Measurements from ENCODE around the gene CENPX. TPM values are rescaled to one million over a fixed set of nuclear protein-coding genes. Genes with fewer than 3 reads are reported as not detected.

CENPX gene
- total RNA-seq, 4 donors from 2014 or later, result 46.0 to 74.0 (median 57.5) TPM

DNA sequence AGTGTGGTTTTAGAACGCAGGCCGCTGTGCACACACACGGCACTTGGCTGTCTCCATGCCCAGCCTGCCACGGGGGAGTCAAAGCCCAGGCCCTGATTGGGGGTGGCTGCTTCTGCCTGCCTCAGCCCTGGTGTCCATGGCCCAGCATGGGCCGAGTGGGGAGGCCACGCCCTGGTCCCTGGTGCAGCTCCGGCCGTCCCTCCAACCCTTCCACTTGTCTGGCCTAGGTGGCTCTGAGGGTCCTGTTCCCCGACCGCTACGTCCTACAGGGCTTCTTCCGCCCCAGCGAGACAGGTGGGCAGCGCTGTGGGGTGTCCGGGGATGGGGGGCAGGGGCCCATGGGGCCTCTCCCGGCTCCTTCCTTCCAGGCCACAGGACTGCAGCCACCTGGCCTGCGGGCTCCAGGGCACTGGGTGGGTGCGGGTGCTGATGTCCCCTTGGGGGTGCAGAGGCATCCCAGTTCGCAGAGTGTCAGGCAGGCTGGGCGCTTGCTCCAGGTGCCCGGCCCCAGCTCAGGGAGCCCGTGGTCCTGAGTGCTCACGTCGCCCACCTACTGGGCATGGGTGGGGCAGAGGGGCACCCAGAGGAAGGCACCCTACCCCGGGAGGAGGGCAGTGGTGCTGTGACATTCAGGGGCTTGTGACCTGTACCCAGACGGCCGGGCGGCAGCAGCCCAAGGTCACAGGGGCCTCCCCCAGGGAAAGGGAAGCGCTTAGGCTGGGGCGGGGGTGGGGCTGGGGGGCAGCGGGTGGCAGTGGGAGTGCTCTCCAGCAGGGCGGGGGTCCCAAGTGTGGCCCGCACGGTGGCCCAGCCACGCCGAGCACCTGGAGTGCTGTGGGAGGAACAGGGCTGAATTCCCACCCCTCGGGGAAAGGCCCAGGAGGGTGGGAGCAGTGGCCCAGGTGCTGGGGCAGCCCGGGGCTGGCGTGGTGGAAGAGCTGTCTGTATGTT lies 11.8 kb downstream of the CENPX start:
- no peak for TF ChIP-seq CTCF (IDR thresholded peaks at IDR 0.05; ENCODE audit: low read depth)

GRCh38 chr17:82009413-82009812 lies 13.3 kb downstream of the CENPX start:
- no peak for TF ChIP-seq CTCF (IDR thresholded peaks at IDR 0.05; ENCODE audit: low read depth)

DNA sequence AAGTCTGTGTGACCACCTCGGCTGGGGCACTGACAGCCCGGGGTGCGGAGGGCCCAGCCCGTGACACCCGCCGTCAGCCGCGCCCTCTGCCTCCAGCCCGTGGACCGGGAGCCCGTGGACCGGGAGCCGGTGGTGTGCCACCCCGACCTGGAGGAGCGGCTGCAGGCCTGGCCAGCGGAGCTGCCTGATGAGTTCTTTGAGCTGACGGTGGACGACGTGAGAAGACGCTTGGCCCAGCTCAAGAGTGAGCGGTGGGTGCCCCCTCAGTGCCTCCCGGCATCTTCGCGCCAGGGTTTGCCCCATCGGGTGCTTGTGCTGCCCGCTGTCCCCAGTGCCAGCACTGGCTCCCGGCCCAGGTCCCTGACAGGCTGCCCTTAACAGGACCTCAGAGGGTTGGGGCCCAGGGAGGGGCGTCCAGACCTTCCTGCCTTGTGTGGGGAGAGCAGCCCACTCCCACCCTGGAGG lies 13.7 kb downstream of the CENPX start:
- TF ChIP-seq CTCF (IDR thresholded peaks at IDR 0.05; ENCODE audit: low read depth), result no peak

DNA sequence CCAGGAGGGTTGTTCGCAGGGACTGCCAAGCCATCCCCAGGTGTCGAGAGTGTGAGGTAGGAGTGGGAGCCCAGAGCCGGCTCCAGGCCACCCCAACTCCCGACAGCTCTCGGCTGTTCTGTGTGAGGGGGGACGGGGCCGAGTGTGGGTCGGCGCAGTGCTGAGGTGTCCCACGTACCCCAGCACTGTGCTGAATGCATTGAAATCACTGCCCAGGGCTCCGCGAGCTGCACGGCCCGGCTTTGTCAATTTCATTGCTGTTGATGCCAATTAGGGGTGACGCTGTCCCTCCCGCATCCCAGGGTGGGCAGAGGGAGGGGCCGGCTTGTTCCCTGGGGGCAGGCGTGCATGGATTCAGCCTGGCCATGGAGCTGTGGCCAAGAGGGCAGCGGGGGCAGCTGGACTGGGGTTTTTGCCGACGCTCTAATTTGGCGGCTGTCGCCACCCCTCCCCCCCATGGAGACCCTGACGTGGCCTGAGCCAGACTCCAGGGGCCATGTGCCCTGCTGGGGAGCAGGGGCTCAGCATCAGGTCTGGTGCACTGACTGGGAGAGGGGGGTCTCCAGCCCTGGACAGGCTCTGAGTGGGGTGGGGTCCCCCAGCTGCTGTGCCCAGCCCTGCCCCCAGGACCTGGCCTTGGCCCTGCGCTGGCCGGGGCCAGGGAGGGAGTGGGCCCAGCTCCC lies 14.3 kb downstream of the CENPX start:
- TF ChIP-seq CTCF (IDR thresholded peaks at IDR 0.05; ENCODE audit: low read depth), result no peak

DNA sequence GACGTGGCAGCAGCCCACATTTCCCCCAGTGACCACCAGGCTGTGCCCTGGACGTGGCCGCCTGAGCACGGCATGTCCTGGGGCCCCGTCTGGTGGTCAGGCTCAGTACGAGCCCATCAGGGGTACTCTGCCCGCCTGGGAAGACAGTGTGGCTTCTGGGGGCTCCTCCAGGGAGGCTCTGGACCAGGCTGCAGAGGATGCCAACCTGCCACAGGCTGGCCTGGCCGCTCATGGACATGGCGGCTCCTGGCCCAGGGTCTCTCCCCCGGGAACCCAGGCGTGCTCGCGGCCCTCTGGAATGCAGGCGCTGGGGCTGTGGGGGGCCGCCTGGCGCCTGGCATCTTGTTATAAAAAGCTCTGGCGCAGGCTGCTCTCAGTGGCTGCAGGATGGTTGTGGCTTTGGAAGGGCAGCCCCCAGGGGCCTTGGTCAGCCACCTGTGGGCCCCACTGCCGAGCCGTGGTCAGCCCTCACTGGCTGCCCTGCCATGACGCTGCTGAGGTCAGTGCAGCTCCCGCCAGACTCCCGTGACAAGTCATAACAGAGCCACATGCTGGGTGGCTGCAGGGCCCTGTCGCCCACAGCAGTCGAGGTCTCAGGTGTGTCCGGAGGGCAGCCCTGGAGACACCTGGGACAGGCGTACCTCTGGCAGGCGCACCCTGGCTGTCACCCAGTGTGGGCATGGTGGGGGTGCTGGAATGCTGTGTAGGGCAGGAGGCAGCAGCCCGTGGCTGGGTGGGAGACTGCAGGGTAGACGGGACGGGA lies 15.0 kb downstream of the CENPX start:
- no peak for TF ChIP-seq CTCF (IDR thresholded peaks at IDR 0.05; ENCODE audit: low read depth)

DNA sequence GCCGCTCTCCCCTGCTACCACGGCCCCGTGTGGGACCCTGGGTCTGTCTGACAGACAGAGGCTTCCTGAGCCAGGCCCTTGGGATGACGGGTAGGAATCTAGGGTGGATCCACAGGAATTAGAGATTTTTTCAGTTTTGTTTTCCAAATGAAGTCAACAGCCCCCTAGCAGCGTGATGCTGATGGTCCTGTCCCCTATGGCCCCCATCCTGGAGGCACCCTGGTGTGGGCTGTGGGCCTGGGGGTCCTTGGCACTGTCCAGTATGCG lies 15.5 kb downstream of the CENPX start:
- no peak for TF ChIP-seq CTCF (IDR thresholded peaks at IDR 0.05; ENCODE audit: low read depth)
